ENCODE measurements around the gene LDLRAD4.

Gene LDLRAD4

GRCh38 chr18:13303756-13304364 is 85.3 kb downstream of the LDLRAD4 start:
- no peak overlapping the region for H3K4me3 ChIP-seq (IDR thresholded peaks at IDR 0.05; ENCODE audit: insufficient read depth, low read depth, low read length)
- no peaks in the 10 kb centered on the region for H3K79me2 ChIP-seq (ENCODE audit: insufficient read depth, low read depth)
- H3K27ac ChIP-seq, result no peak overlapping the region
- no peaks in the 10 kb centered on the region for H4K20me1 ChIP-seq (ENCODE audit: insufficient read depth)
- no peak overlapping the region for H3K4me2 ChIP-seq
- TF ChIP-seq CTCF (conservative IDR thresholded peaks at IDR 0.05; ENCODE audit: low read depth, low read length), result no peak
- H2AFZ ChIP-seq (ENCODE audit: low read depth), result no peak overlapping the region
- H3K36me3 ChIP-seq (ENCODE audit: insufficient read depth), result no peaks in the 10 kb centered on the region
- no peak overlapping the region for H3K9ac ChIP-seq
- no peaks in the 10 kb centered on the region for H3K27me3 ChIP-seq (ENCODE audit: insufficient read depth, low read depth)
- no peaks in the 10 kb centered on the region for H3K4me1 ChIP-seq (ENCODE audit: low read depth, poor library complexity, severe bottlenecking)

GRCh38 chr18:13305301-13305700 is 86.7 kb downstream of the LDLRAD4 start:
- H3K27me3 ChIP-seq (ENCODE audit: insufficient read depth, low read depth), result no peaks in the 10 kb centered on the region
- no peak for TF ChIP-seq CTCF (conservative IDR thresholded peaks at IDR 0.05; ENCODE audit: low read depth, low read length)
- H2AFZ ChIP-seq (ENCODE audit: low read depth), result no peak overlapping the region
- H3K4me2 ChIP-seq, result no peak overlapping the region
- no peaks in the 10 kb centered on the region for H3K79me2 ChIP-seq (ENCODE audit: insufficient read depth, low read depth)
- no peak overlapping the region for H3K9ac ChIP-seq
- H3K27ac ChIP-seq, result no peak overlapping the region
- no peaks in the 10 kb centered on the region for H3K36me3 ChIP-seq (ENCODE audit: insufficient read depth)
- H3K4me1 ChIP-seq (ENCODE audit: low read depth, poor library complexity, severe bottlenecking), result no peaks in the 10 kb centered on the region
- no peak overlapping the region for H3K4me3 ChIP-seq (IDR thresholded peaks at IDR 0.05; ENCODE audit: insufficient read depth, low read depth, low read length)
- no peaks in the 10 kb centered on the region for H4K20me1 ChIP-seq (ENCODE audit: insufficient read depth)

GRCh38 chr18:13306583-13306982 is 88.0 kb downstream of the LDLRAD4 start:
- Histone ChIP-seq H3K4me1 (ENCODE audit: low read depth, poor library complexity, severe bottlenecking) (no peaks in the 10 kb centered on the region), H2AFZ (ENCODE audit: low read depth) (no peak overlapping the region), H3K36me3 (ENCODE audit: insufficient read depth) (no peaks in the 10 kb centered on the region), H3K9ac (no peak overlapping the region), H3K27me3 (ENCODE audit: insufficient read depth, low read depth) (no peaks in the 10 kb centered on the region), H3K79me2 (ENCODE audit: insufficient read depth, low read depth) (no peaks in the 10 kb centered on the region), H3K4me2 (no peak overlapping the region), H3K27ac (no peak overlapping the region), H3K4me3 (IDR thresholded peaks at IDR 0.05; ENCODE audit: insufficient read depth, low read depth, low read length) (no peak overlapping the region), H4K20me1 (ENCODE audit: insufficient read depth) (no peaks in the 10 kb centered on the region)
- no peak for TF ChIP-seq CTCF (conservative IDR thresholded peaks at IDR 0.05; ENCODE audit: low read depth, low read length)

GRCh38 chr18:13308369-13308768 is 89.8 kb downstream of the LDLRAD4 start:
- Histone ChIP-seq H2AFZ (ENCODE audit: low read depth) (no peak overlapping the region), H3K27me3 (ENCODE audit: insufficient read depth, low read depth) (no peaks in the 10 kb centered on the region), H3K4me1 (ENCODE audit: low read depth, poor library complexity, severe bottlenecking) (no peaks in the 10 kb centered on the region), H3K36me3 (ENCODE audit: insufficient read depth) (no peaks in the 10 kb centered on the region), H3K4me2 (no peak overlapping the region), H4K20me1 (ENCODE audit: insufficient read depth) (no peaks in the 10 kb centered on the region), H3K79me2 (ENCODE audit: insufficient read depth, low read depth) (no peaks in the 10 kb centered on the region), H3K27ac (no peak overlapping the region), H3K4me3 (IDR thresholded peaks at IDR 0.05; ENCODE audit: insufficient read depth, low read depth, low read length) (no peak overlapping the region), H3K9ac (no peak overlapping the region)
- no peak for TF ChIP-seq CTCF (conservative IDR thresholded peaks at IDR 0.05; ENCODE audit: low read depth, low read length)
